Muscle layer of colon (tissue), 2 donors: ENCODE measurements around the gene TAGLN3.

Source experiments
- H3K27ac ChIP-seq: one replicate; pipeline ENCODE4 v1.7.0; 2013; ENCODE audit warnings: low read depth, mild to moderate bottlenecking, low read length, moderate library complexity
- H3K27me3 ChIP-seq, 2 donors: one replicate each; pipeline ENCODE4 v1.7.0; 2013; ENCODE audit warnings: low read length in 2 of 2, mild to moderate bottlenecking in 2 of 2; ENCODE audit not compliant: insufficient read depth in 2 of 2, control insufficient read depth in 1 of 2
- H3K36me3 ChIP-seq: one replicate; pipeline ENCODE4 v1.7.0; 2013; ENCODE audit warnings: mild to moderate bottlenecking, low read length; ENCODE audit not compliant: insufficient read depth
- H3K4me1 ChIP-seq: one replicate; pipeline ENCODE4 v1.7.0; 2013; ENCODE audit warnings: mild to moderate bottlenecking, low read length; ENCODE audit not compliant: insufficient read depth
- H3K4me3 ChIP-seq, 2 donors: one replicate each; pipeline ENCODE4 v1.7.0; 2013; ENCODE audit warnings: low read length in 2 of 2, low read depth in 1 of 2, mild to moderate bottlenecking in 1 of 2, moderate library complexity in 1 of 2
- H3K9ac ChIP-seq: one replicate; pipeline ENCODE4 v1.7.0; 2013; ENCODE audit warnings: low read length
- H3K9me3 ChIP-seq: one replicate; pipeline ENCODE4 v1.7.0; 2013; ENCODE audit warnings: mild to moderate bottlenecking, low read length
- donor health status: abdominal sarcoma.
- donor health status: Adenocarcinoma of cecum.

The TAGLN3 gene

DNA sequence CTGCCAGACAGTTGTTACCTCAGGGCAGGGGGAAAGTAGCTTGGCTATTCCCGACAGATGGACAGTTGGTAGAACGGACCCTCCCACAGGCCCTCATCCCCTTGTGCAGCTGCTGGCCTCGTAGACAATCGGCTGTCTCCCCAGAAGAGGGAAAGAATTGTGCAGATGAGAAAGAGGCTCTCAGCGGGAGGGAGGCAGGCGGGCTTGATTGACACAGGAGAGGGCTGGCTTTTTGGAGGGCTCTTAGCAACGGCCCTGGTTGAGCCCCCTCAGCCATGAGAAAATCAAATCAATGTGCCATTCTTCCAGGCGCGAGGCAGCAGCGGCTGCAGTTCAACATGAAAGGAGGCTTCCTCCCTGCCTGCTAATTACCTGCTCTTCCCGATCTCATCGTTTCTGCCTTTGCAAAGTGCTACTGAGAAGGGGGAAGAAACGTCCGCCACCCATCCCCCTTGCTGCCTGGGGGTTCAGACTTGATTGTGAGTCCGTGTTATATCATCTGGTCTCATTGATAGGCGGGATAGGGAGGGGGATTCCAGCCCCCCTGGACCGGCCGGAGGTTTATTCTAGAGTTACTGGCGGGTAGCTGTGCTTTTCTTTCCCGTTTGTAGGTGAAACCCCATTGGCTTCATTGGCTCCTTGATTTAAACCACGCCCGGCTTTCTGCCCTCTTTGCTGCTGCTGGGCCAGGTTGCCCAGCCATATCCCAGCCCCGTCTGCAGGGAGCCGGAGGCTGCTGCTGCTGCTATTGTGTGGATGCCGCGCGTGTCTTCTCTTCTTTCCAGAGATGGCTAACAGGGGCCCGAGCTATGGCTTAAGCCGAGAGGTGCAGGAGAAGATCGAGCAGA is at the start of gene TAGLN3:
TAGLN3 (plus strand) TSS at position 287 of the 848 bp plus-strand sequence; CDS start at position 788, 501 bp downstream.
- H3K9me3 ChIP-seq, result no peaks in the 10 kb centered on the region
- no peaks in the 10 kb centered on the region for H3K4me1 ChIP-seq
- H3K27ac ChIP-seq, result no peak within 1 kb of the TSS
- peaks cover 2% of the 10 kb centered on the region for H3K36me3 ChIP-seq
- peaks cover 0 to 7% of the 10 kb centered on the region in 2 donors for H3K27me3 ChIP-seq
- H3K9ac ChIP-seq, result no peak within 1 kb of the TSS
- peak within 1 kb of the TSS; percentile 38 to 62 for H3K4me3 ChIP-seq

- H3K4me3 ChIP-seq, result no peak overlapping the region
- no peak overlapping the region for H3K27ac ChIP-seq
- no peaks in the 10 kb centered on the region for H3K27me3 ChIP-seq
- peaks cover 7% of the 10 kb centered on the region for H3K4me1 ChIP-seq
- H3K9ac ChIP-seq, result no peak overlapping the region
- peaks cover 29% of the 10 kb centered on the region for H3K36me3 ChIP-seq
- no peaks in the 10 kb centered on the region for H3K9me3 ChIP-seq
Measured at GRCh38 chr3:111949712-111950111, 49.0 kb upstream of the TAGLN3 start.

GRCh38 chr3:111951032-111951431 is 47.7 kb upstream of the TAGLN3 start:
- no peaks in the 10 kb centered on the region for H3K9me3 ChIP-seq
- H3K27me3 ChIP-seq, result no peaks in the 10 kb centered on the region
- H3K4me3 ChIP-seq, result no peak overlapping the region
- H3K4me1 ChIP-seq, result peaks cover 8% of the 10 kb centered on the region
- H3K9ac ChIP-seq, result no peak overlapping the region
- H3K27ac ChIP-seq, result no peak overlapping the region
- H3K36me3 ChIP-seq, result peaks cover 23% of the 10 kb centered on the region

GRCh38 chr3:111952086-111952485 is 46.6 kb upstream of the TAGLN3 start:
- no peaks in the 10 kb centered on the region for H3K9me3 ChIP-seq
- no peak overlapping the region for H3K4me3 ChIP-seq
- no peak overlapping the region for H3K27ac ChIP-seq
- H3K27me3 ChIP-seq, result no peaks in the 10 kb centered on the region
- peaks cover 8% of the 10 kb centered on the region for H3K4me1 ChIP-seq
- no peak overlapping the region for H3K9ac ChIP-seq
- H3K36me3 ChIP-seq, result peaks cover 23% of the 10 kb centered on the region

GRCh38 chr3:111952866-111953450 is 45.8 kb upstream of the TAGLN3 start:
- Histone ChIP-seq H3K36me3 (peaks cover 23% of the 10 kb centered on the region), H3K27ac (no peak overlapping the region), H3K9ac (no peak overlapping the region)

GRCh38 chr3:111954228-111954990 is 44.3 kb upstream of the TAGLN3 start:
- Histone ChIP-seq H3K27ac (no peak overlapping the region), H3K9me3 (no peaks in the 10 kb centered on the region), H3K4me3 (no peak overlapping the region), H3K27me3 (no peaks in the 10 kb centered on the region), H3K9ac (no peak overlapping the region), H3K36me3 (peaks cover 22% of the 10 kb centered on the region), H3K4me1 (peaks cover 8% of the 10 kb centered on the region)

More at GRCh38 chr3:111952866-111953450, 45.8 kb upstream of the TAGLN3 start:
- Histone ChIP-seq H3K27me3 (no peaks in the 10 kb centered on the region), H3K9me3 (no peaks in the 10 kb centered on the region), H3K4me1 (peaks cover 8% of the 10 kb centered on the region), H3K4me3 (no peak overlapping the region)

DNA sequence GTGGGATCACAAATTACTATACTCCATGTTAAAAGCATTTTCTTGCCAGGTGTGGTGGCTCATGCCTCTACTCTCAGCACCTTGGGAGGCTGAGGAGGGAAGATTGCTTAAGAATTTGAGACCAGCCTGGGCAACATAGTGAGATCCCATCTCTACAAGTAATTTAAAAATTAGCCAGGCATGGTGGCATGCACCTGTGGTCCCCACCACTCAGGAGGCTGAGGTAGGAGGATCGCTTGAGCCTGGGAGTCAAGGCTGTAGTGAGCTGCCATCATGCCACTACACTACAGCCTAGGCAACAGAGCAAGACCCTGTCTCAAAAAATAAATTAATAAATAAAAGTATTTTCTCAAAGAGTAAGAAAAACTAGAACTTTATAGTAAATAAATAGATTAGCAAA is 42.8 kb upstream of the TAGLN3 start:
- Histone ChIP-seq H3K4me3 (no peak overlapping the region), H3K9me3 (no peaks in the 10 kb centered on the region), H3K9ac (no peak overlapping the region), H3K36me3 (peaks cover 26% of the 10 kb centered on the region), H3K27ac (no peak overlapping the region), H3K27me3 (no peaks in the 10 kb centered on the region), H3K4me1 (peaks cover 8% of the 10 kb centered on the region)

DNA sequence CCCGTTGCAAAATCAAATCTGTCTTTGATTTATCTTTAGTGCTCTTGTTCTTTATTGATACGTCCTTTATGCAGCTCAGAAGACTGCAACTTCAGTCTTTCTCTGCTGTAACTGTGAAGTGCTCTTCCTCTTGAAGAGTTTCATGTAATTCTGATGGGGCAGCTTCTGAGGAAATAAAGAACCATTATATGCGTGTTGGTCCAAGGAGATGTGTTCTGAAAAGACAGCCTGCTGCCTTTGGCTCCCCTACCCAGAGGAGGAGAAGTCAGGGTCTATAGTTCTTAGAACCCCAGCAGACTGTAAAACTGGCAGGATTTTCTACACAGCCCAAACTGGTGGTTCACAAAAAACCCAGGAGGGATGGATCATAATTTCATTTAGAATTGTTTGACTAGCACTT is 42.3 kb upstream of the TAGLN3 start:
- Histone ChIP-seq H3K4me3 (no peak overlapping the region), H3K27me3 (no peaks in the 10 kb centered on the region), H3K9ac (no peak overlapping the region), H3K4me1 (peaks cover 8% of the 10 kb centered on the region), H3K36me3 (peaks cover 26% of the 10 kb centered on the region), H3K9me3 (no peaks in the 10 kb centered on the region), H3K27ac (no peak overlapping the region)

GRCh38 chr3:111956995-111957734 is 41.6 kb upstream of the TAGLN3 start:
- H3K9ac ChIP-seq, result no peak overlapping the region

GRCh38 chr3:111961461-111962164 is 37.1 kb upstream of the TAGLN3 start:
- Histone ChIP-seq H3K9me3 (no peaks in the 10 kb centered on the region), H3K27me3 (no peaks in the 10 kb centered on the region), H3K4me1 (no peaks in the 10 kb centered on the region), H3K27ac (no peak overlapping the region), H3K4me3 (no peak overlapping the region), H3K9ac (no peak overlapping the region), H3K36me3 (peaks cover 29% of the 10 kb centered on the region)

More at GRCh38 chr3:111956995-111957734, 41.6 kb upstream of the TAGLN3 start:
- Histone ChIP-seq H3K36me3 (peaks cover 27% of the 10 kb centered on the region), H3K27me3 (no peaks in the 10 kb centered on the region), H3K9me3 (no peaks in the 10 kb centered on the region), H3K4me1 (peaks cover 8% of the 10 kb centered on the region), H3K4me3 (no peak overlapping the region), H3K27ac (no peak overlapping the region)
